CD4-positive, alpha-beta T cell (primary cell): ENCODE results near the gene GTF2A1L. TPM values are rescaled to one million over a fixed set of nuclear protein-coding genes. Genes with fewer than 3 reads are reported as not detected.

Source experiments
- ATAC-seq: fragments of 200-7000 bp; cut with Tn5 transposase; one replicate; pipeline ENCODE4 v1.10.0; 2022; ENCODE audit warnings: mild to moderate bottlenecking; ENCODE audit not compliant: poor library complexity
- CTCF ChIA-PET: fragments of 350-600 bp; sonication (Branson Sonifier 250); formaldehyde crosslinking; loops from one replicate; lab custom pipeline; 2021; ENCODE audit warnings: antibody characterized with exemption, inconsistent platforms; lab: Charles Lee
- POLR2A ChIA-PET: fragments of 350-600 bp; sonication (Branson Sonifier 250); formaldehyde crosslinking; loops from one replicate; lab custom pipeline; 2021; ENCODE audit warnings: antibody characterized with exemption, inconsistent platforms; lab: Charles Lee
- DNase-seq, 14 experiments: peaks; one replicate each; pipeline ENCODE4 v3.0.0-alpha.2; 2013 to 2020; ENCODE audit warnings: mixed read lengths in 2 of 14
- H3K27ac ChIP-seq, 2 donors: one replicate each; pipeline versions ENCODE4 v1.5.1 to v1.7.0; 2013; ENCODE audit warnings: low read length in 2 of 2, low read depth in 1 of 2, mild to moderate bottlenecking in 1 of 2
- H3K27me3 ChIP-seq, 2 experiments: 1 replicate in 1 of 2; 2 replicates in 1 of 2; pipeline versions ENCODE4 v1.6.1 to v1.7.0; 2013; ENCODE audit warnings: low read length in 2 of 2, control low read depth in 1 of 2, mild to moderate bottlenecking in 1 of 2, moderate library complexity in 1 of 2; ENCODE audit not compliant: insufficient read depth in 2 of 2, control insufficient read depth in 1 of 2
- H3K36me3 ChIP-seq: one replicate; pipeline ENCODE4 v1.6.1; 2013; ENCODE audit warnings: low read length, control low read depth; ENCODE audit not compliant: insufficient read depth
- H3K4me1 ChIP-seq: one replicate; pipeline ENCODE4 v1.6.1; 2013; ENCODE audit warnings: low read length, control low read depth; ENCODE audit not compliant: insufficient read depth
- H3K4me3 ChIP-seq: one replicate; pipeline ENCODE4 v1.5.1; 2013; ENCODE audit warnings: mild to moderate bottlenecking, low read length, moderate library complexity
- H3K9me3 ChIP-seq, 2 experiments: 1 replicate in 1 of 2; 2 replicates in 1 of 2; pipeline versions ENCODE4 v1.6.1 to v1.7.0; 2013; ENCODE audit warnings: low read length in 2 of 2, mild to moderate bottlenecking in 2 of 2, control low read depth in 1 of 2, moderate library complexity in 1 of 2; ENCODE audit not compliant: control insufficient read depth in 1 of 2, insufficient read depth in 1 of 2
- H3K27ac Mint-ChIP-seq: one replicate; pipeline ENCODE4 v1.8.0; 2020; ENCODE audit warnings: mixed read lengths
- H3K27me3 Mint-ChIP-seq: one replicate; pipeline ENCODE4 v1.8.0; 2021; ENCODE audit warnings: mixed read lengths
- H3K36me3 Mint-ChIP-seq: one replicate; pipeline ENCODE4 v1.8.0; 2021; ENCODE audit warnings: low read depth, mixed read lengths
- H3K4me1 Mint-ChIP-seq: one replicate; pipeline ENCODE4 v1.8.0; 2021; ENCODE audit warnings: low read depth, mixed read lengths
- H3K4me3 Mint-ChIP-seq: one replicate; pipeline ENCODE4 v1.8.0; 2020; ENCODE audit warnings: mild to moderate bottlenecking, mixed read lengths
- H3K9me3 Mint-ChIP-seq: one replicate; pipeline ENCODE4 v1.8.0; 2020; ENCODE audit warnings: mixed read lengths
- CTCF ChIP-seq: fragments of 200-600 bp; IDR thresholded peaks from one replicate; pipeline ENCODE4 v1.8.0; 2022; ENCODE audit warnings: antibody characterized with exemption, mild to moderate bottlenecking
- intact Hi-C, 2 experiments: fragments of 100-400 bp; cut with DNase I in 1 of 2; cut with micrococcal nuclease in 1 of 2; formaldehyde crosslinking; loops; one replicate each; pipeline versions ENCODE4 v1.15.1 to v1.9.0; 2023 to 2025; cut with DNase I, micrococcal nuclease
- polyA plus RNA-seq, 2 donors: library from polyadenylated mRNA; unstranded; fragments of 120-200 nt; gene quantifications; one replicate each; pipeline ENCODE4 v1.2.1, GENCODE V29; 2013
- total RNA-seq, 174 experiments: library from RNA in 2 of 174; stranded (reverse) in 2 of 174; gene quantifications; one replicate each; pipeline ENCODE4 v1.2.3 and lab custom pipeline; 2021 to 2026

Gene GTF2A1L
- total RNA-seq (not detected), total RNA-seq (lab: John Stamatoyannopoulos, UW) (0 to 0.09 (median 0) reads per million in 172 experiments)
- not detected for polyA plus RNA-seq (2013, experiment 1 of 2)
- polyA plus RNA-seq (2013, experiment 2 of 2) = 0.05 TPM

GRCh38 chr2:48617618-48618017 is at the start of gene GTF2A1L:
GTF2A1L (plus strand) TSS chr2:48617856; CDS start chr2:48617875, 19 bp downstream.
- Mint-ChIP-seq H3K4me1 (no peaks in the 10 kb centered on the region), H3K36me3 (no peaks in the 10 kb centered on the region), H3K27ac (no peak within 1 kb of the TSS), H3K4me3 (no peak within 1 kb of the TSS), H3K9me3 (no peaks in the 10 kb centered on the region), H3K27me3 (peaks cover 10% of the 10 kb centered on the region)
- ChIA-PET CTCF (no interaction called here), POLR2A (no interaction called here)
- H3K27ac ChIP-seq = no peak within 1 kb of the TSS
- peaks cover 0 to 13% of the 10 kb centered on the region in 2 experiments for H3K9me3 ChIP-seq
- no peaks in the 10 kb centered on the region for H3K4me1 ChIP-seq
- no peak within 1 kb of the TSS for H3K4me3 ChIP-seq
- H3K36me3 ChIP-seq = no peaks in the 10 kb centered on the region
- no peak for DNase-seq
- intact Hi-C loops = no loop called here
- no peaks in the 10 kb centered on the region for H3K27me3 ChIP-seq
- no peak for TF ChIP-seq CTCF
- ATAC-seq = no peak

GRCh38 chr2:48568547-48568946 is 49.1 kb upstream of the GTF2A1L start:
- ChIA-PET CTCF (no interaction called here), POLR2A (no interaction called here)
- no peak overlapping the region for H3K27ac Mint-ChIP-seq
- no peaks in the 10 kb centered on the region for H3K4me1 ChIP-seq
- no peak overlapping the region for H3K27ac ChIP-seq
- no peaks in the 10 kb centered on the region for H3K36me3 Mint-ChIP-seq
- no peak for DNase-seq
- no peaks in the 10 kb centered on the region for H3K27me3 Mint-ChIP-seq
- no peaks in the 10 kb centered on the region for H3K27me3 ChIP-seq
- H3K4me3 Mint-ChIP-seq = no peak overlapping the region
- TF ChIP-seq CTCF = no peak
- ATAC-seq = no peak
- H3K9me3 ChIP-seq = no peaks in the 10 kb centered on the region
- no peaks in the 10 kb centered on the region for H3K36me3 ChIP-seq
- H3K4me3 ChIP-seq = no peak overlapping the region
- intact Hi-C loops = no loop called here
- H3K4me1 Mint-ChIP-seq = no peaks in the 10 kb centered on the region
- no peaks in the 10 kb centered on the region for H3K9me3 Mint-ChIP-seq

GRCh38 chr2:48569433-48569832 is 48.2 kb upstream of the GTF2A1L start:
- Histone ChIP-seq H3K27me3 (no peaks in the 10 kb centered on the region), H3K9me3 (no peaks in the 10 kb centered on the region), H3K4me3 (no peak overlapping the region), H3K27ac (no peak overlapping the region), H3K4me1 (no peaks in the 10 kb centered on the region), H3K36me3 (no peaks in the 10 kb centered on the region)
- Mint-ChIP-seq H3K9me3 (no peaks in the 10 kb centered on the region), H3K36me3 (no peaks in the 10 kb centered on the region), H3K4me1 (peaks cover under 1% of the 10 kb centered on the region), H3K4me3 (no peak overlapping the region), H3K27me3 (no peaks in the 10 kb centered on the region), H3K27ac (no peak overlapping the region)
- no peak for ATAC-seq
- intact Hi-C loops = no loop called here
- no peak for DNase-seq
- POLR2A ChIA-PET = no interaction called here
- TF ChIP-seq CTCF = no peak
- CTCF ChIA-PET = no interaction called here
